Stimulated activated CD4-positive, alpha-beta T cell treated with anti-CD3 and anti-CD28 coated beads, Interleukin-15, amount 100 ng/mL, for 48 hours (primary cell): Measurements from ENCODE around the gene KCNG1.
"Not testable (repeated sequence)": the region's sequence is repeated elsewhere in the genome, so short reads cannot be mapped to it uniquely, and the experiment has no call there.

Experiments used
- DNase-seq, 2 donors: peaks; one replicate each; pipeline ENCODE4 v3.0.0-alpha.2; 2020; ENCODE audit warnings: low read depth in 2 of 2

Gene KCNG1, protein sequence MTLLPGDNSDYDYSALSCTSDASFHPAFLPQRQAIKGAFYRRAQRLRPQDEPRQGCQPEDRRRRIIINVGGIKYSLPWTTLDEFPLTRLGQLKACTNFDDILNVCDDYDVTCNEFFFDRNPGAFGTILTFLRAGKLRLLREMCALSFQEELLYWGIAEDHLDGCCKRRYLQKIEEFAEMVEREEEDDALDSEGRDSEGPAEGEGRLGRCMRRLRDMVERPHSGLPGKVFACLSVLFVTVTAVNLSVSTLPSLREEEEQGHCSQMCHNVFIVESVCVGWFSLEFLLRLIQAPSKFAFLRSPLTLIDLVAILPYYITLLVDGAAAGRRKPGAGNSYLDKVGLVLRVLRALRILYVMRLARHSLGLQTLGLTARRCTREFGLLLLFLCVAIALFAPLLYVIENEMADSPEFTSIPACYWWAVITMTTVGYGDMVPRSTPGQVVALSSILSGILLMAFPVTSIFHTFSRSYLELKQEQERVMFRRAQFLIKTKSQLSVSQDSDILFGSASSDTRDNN

DNA sequence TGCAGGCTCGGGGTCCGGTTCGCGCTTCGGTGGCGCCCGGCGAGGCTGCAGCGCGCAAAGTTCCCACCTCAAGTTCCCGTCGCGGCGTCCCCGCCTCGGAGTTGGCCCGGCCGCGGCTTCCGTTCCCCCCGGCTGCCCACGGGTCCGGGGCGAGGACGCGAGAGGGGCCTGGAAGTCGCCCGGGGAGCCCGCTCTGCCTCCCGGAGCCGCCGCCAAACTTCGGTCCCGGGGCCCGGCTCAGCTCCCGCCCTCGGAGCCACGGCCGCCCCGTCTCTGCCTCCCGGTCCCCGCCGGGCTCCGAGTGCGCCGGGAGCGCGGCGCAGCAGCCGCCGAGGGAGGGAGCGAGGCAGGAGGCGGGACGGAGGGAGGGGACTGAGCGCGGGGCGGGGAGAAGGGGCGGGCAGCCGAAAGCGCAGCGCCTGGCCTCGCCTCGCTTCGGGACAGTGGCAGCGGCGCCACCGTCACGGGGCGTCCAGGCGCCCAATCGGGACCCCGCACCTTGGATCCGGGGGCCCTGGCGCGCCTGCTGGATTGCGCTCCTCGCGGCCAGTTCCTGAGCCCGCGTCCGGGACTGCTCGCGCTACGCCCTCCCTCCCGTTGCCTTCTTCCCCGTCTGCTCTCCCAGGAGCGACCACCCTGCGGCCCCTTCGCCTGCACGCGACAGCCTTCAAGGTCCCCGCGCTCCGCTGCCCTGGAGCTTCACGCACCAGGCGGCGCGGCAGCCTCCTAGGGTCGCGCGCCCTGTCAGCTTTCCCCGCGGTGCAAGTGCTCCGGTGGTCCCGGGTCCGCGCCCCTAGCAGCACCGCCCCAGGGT lies at the start of gene KCNG1:
KCNG1 (minus strand) TSS at position 305 of the 814 bp plus-strand sequence. CDS start 12,769 bp downstream, outside the sequence.
- DNase-seq, result peak; percentile 40 to 60

DNA sequence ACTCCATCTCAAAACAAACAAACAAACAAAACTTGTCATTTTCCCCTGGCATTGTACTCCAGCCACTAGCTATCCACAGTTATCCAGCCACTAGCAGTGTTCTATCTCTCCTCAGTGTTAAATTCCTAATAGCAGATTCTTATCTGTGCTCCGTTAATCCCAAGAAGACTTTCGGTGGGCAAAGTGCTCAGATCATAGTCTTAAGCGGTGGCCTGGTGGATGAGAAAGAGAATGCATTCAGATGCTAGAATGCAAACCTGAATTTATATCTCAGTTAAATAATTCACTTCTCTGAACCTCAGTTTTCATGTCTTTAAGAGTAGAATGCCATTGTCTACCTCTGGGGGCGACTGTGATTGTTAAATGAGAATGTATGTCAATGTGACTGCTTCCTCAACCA lies 47.7 kb upstream of the KCNG1 start:
- DNase-seq, result no peak

DNA sequence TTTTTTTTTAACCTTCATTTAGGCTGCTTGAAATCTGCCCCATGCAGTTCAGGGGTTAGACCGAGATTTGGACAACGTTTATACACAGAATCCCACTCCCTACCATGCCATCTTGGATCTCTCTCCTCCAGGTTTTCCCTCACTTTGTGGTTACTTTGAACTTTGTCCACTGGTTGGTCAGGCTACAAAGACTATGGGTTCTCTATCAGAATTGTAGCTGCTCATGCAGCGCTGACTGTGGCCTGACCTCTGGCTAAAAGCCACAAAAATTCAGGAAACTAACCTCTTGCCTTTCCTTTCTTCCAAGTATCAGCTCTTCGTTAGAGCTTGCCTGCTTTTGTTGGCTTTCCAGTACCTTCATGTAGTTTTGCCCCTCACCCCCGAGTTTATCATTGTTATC lies 44.9 kb upstream of the KCNG1 start:
- DNase-seq, result no peak

DNA sequence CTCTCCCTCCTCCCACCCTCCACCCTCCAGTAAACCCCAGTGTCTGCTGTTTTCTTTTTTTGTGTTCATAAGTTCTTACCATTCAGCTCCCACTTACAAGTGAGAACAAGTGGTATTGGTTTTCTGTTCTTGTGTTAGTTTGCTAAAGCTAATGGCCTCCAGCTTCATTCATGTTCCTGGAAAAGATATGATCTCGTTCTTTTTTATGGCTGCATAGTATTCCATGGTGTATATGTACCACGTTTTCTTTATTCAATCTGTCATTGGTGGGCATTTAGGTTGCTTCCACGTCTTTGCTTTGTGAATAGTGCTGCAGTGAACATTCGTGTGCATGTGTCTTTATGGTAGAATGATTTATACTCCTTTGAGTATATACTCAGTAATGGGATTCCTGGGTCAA lies 42.7 kb upstream of the KCNG1 start:
- no peak for DNase-seq

DNA sequence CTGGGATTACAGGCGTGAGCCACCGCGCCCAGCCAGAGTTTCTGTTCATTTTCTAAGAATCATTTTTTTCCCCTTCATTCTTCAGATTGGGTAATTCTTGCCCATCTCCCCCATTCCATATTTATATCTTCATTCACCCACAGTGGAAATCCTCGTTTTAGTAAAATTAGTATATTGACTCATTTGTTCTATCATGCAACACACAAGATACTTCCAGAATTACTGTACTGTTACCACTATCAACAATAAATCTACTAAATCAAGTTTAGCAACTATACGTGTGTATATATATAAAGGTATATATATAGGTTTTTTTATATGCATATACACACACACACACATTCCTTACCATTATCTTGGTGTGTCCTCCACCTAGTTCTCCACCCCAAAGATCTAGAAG lies 41.2 kb upstream of the KCNG1 start:
- no peak for DNase-seq

DNA sequence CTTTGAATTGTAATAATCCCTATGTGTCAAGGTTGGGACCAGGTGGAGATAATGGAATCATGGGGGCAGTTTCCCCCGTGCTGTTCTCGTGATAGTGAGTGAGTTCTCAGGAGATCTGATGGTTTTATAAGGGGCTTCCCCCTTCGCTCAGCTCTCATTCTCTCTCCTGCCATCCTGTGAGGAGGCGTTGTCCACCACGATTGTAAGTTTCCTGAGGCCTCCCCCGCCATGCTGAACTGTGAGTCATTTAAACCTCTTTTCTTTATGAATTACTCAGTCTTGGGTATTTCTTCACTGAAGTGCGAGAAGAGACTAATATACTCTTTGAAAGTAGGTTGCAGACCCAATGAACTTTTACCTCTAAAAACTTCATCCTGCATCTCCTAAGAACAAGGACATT lies 39.2 kb upstream of the KCNG1 start:
- peak; percentile 57 to 72 for DNase-seq

DNA sequence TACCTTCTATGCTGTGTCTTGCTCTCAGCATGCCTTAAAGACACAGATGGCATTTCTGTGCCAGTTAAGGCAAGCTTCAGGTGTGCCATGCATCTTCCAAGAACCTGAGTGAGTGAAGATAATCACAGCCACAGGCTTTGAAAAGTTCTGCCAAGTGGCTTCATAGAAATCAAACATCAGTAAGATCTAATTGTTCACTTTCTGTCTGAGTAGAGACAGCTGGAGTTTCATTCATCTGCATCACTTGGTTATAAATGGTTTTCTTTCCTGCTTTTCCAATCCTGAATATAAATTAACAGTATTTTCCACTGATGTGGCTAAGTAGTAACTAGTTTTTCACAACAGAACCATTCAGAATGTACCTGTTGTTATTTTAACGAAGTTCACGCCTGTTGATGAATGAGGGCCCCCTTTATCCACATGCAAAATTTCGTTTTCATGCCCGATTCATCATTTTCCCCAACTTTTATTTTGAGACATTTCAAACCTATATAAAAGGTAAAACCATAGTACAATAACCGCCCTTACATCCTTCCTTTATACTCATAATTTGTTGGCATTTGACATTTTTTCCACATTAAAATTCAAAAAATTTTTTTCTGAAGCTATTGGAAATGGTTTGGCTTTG lies 38.6 kb upstream of the KCNG1 start:
- DNase-seq, result no peak

DNA sequence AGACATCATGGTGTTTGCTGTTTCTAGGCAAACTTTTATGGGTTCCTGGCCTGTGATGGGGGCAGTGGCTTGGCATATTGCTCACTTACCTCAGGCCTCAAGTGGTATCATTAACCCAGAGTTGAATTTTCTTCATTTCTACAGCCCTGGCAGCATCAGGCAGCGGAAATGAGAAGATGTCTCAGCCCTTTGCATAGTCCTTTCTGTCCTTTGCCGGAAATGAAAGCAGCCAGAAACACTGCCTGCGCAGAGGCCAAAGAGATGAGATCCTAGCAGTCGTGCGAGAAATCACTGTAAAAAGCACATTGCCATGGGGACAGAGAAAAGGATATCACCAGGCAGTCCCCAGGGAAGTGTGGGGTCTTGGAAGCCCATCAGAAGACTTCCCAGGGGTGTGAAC lies 37.4 kb upstream of the KCNG1 start:
- no peak for DNase-seq

DNA sequence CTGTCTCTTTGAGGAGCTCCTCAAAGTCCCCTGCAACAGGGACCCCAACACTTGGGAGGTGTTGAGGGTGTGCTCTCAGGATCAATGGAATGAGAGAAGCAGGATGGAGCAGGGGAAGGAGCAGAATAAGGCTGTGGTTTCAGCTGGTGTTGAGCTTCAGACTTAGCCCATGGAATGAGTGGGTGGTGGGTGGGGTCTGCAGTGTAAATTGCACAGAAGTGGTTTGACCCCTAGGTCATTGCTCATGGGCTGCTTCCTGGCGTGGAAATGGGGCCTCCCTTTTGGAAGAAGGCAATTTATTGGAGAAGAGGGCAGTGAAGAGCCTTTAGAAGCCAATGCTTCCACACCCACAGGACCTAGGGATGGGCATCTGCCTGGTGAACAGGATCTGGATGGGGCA lies 37.0 kb upstream of the KCNG1 start:
- no peak for DNase-seq

DNA sequence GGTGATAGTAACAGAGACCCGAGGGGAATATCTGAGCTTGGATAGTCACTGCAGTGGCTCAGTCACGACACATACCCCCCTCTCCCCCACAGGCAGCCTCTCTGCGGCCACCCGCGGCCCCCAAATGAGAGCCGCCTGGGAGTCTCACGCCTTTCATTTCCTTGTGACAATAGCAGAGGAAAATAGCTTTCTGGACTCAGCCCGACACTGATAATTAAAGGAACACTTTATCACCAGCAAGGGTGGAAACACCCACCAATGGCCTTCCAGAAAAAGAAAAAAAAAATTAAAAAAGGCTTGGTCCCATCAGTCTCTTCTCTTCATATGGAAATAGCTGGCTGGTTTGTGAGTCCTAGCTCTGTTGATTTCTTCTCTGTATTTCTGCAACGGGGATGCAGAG lies 35.1 kb upstream of the KCNG1 start:
- no peak for DNase-seq

DNA sequence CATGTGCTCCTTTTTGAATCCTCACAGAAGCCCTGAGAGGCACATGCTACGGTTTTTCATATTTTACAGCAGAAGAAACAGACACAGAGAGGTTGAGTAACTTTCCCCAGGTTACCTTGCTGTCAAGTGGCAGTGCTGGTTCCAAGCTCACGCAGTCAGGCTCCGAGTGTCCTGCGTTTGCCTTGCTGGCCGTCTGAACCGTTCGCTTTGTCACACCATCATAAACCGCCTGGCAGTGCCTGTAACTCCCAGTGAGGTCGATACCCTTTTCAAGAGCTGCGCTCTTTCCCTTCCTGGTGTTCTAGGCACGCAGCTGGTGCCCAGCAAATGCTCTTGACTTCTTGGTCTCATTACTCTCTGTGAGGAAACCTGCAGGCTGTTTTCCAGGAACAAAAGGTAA lies 31.3 kb upstream of the KCNG1 start:
- DNase-seq, result no peak

DNA sequence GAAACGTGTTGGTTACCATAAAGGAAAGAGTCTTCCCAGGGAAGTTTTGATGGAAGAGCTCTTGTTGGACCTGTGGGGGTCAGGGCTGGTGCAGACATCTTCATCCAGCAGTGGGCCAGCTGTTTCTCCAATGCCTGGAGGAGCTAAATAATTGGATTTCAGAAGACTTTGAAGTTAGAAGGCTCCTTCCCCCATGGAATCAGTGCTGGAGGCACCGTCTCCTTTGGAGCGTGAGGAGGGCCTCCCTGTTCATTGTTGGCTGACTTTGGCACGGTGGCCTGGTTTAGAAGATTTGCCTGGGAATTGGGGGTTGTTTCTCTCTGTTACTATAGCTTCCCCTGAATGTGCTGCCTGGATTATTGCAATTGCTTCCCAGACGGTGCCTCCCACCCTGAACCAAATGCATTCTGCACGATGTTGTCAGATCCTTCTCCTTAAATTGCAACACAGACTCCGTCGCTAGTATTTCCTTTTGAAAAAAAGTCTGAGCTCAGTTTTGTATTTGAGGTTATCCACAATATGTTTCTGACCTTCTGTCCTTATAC lies 27.7 kb upstream of the KCNG1 start:
- DNase-seq, result no peak

DNA sequence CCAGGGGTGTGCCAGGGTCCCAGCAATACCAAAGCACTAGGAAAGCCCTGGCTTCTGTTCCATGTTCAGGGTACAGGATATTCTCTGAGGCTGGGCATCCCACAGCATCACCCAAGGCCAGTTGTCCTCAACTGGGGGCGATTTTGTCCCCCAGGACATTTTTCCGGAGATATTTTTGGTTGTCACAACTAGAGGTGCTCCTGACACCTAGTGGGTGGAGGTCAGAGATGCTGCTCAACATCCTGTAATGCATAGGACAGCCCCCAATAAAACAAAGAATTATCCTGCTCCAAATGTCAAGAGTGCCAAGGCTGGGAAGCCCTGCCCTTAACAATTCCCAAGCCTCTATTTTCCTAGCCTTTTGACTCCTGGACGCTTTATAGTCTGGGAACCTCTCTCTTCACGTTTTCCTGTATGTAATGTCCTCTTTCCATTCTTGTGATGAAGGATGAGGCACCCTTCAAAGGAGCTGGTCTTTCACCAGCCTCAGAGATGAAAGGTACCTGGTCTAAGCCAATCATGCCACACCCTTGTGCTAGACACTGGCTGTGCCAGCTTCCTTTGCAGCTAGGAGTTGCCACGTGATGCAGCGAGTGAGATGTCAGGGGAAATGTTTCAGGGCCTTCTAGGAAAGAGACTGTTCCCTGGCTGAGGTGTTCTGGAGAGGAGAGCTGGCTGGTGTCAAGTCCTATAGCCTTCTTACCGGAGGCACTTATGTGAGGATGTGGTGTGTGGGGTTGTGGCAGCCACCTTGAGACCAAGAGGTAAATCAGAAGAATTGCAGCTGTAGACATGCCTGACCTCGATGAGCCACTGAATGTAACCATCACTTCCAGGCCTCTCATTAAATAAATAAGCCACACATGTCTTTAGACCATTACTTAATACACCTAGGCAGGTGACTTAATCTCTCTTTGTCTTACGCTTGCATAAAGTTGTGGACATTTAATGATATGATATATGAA lies 23.4 kb upstream of the KCNG1 start:
- DNase-seq, result no peak

DNA sequence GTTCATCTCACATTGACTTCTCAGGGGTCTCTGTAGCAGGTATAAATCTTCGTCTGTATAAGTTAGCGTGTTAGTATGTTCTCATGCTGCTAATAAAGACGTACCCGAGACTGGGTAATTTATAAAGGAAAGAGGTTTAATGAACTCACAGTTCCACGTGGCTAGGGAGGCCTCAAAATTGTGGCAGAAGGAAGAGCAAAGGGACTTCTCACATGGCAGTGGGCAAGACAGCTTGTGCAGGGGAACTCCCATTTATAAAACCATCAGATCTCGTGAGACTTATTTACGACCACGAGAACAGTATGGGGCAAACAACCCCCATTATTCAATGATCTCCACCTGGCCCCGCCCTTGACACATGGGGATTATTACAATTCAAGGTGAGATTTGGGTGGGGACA lies 22.6 kb upstream of the KCNG1 start:
- not testable (repeated sequence) for DNase-seq

DNA sequence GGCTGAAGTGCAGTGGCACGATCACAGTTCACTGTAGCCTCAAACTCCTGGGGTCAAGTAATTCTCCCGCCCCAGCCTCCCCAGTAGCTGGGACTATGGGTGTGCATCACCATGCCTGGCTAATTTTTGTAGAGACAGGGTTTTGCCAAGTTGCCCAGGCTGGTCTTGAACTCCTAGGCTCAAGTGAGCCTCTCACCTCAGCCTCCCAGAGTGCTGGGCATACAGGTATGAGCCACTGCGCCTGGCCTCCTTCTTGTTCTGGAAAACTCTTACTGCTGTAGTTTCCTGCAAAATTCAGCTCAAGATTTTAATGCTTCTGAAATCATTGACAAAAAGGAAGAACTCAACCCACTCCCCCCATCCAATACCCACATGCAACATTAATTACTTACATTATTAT lies 21.9 kb upstream of the KCNG1 start:
- no peak for DNase-seq

DNA sequence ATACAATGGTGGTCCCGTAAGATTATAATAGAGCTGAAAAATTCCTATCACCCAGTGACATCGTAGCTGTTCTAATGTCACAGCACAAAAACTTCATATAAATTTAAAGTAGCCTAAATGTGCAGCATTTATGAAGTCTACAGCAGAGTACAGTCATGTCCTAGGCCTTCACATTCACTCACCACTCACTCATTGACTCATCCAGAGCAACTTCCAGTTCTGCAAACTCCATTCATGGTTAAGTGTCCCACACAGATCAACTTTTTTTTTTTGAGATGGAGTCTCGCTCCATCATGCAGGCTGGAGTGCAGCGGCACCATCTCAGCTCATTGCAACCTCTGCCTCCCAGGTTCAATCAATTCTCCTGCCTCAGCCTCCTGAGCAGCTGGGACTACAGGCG lies 20.9 kb upstream of the KCNG1 start:
- no peak for DNase-seq

DNA sequence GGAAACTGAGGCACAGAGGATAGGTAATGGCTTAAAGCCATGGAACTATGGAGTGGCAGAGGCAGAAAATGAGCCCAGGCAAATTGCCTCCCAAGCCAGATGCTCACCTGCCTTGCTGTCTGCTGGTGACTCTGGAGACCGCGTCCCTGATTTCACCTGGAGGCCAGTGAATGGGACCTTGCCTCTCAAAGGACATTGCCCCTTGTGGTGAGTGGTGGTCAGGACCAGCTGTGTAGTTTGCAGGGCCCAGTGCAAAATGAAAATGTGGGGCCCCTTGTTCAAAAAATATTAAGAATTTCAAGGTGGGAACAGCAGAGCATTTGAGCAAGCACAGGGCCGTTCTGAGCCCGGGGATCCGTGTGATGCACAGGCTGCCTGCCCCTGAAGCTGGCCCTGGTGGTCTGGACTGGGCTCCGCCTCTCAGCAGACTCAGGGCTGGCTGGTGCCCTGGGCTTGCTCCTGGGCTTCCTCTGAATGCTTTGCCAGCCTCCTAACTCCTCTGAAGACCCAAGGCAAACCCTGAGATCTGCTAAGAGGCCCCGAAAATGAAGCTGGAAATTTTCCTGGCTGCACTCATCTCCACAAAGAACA lies 19.8 kb upstream of the KCNG1 start:
- DNase-seq, result no peak

DNA sequence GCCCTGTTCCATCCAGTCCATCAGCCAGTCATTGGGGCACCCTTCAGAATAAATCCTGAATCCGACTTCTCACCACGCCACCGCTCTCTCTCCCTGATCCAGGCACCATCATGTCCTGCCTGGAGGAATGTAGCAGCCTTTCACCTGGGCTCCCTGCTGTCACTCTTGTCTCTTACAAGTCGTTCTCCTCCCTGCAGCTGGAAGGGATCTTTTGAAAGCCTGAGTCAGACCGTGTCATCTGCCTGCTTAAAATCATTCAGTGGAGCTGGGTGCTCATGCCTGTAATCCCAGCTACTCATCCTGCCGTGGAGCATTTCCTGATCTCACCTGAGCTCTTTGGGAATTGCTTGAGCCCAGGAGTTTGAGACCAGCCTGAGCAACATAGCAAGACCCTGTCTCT lies 19.2 kb upstream of the KCNG1 start:
- no peak for DNase-seq

DNA sequence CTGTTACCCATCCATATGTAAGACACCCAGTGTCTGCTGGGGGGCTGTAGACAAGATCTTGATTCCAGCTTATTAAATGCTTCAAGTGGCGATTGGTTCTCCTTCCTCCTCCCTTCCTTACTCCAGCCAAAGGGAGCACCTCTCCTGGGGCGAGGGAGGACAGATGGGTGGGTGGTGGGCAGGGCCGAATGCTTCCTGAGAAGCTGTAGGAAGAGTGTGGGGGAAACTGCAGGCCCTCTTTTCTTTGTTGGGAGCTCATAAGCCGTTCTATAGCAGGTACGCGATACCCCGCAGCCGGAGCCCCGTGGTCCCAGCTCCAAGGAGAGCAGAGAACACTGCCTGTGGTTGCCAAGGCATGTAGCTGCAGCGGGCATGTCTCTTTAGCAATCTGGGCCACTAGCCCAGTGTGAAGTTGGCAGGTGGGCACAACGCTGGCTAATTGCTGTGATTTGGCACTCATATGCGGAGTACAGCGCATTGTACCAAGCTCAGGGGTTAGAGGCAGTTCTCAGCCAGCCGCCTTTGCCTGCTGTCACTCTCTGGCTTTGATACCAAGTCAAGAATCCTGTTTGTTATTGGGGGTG lies 14.7 kb upstream of the KCNG1 start:
- DNase-seq, result no peak

DNA sequence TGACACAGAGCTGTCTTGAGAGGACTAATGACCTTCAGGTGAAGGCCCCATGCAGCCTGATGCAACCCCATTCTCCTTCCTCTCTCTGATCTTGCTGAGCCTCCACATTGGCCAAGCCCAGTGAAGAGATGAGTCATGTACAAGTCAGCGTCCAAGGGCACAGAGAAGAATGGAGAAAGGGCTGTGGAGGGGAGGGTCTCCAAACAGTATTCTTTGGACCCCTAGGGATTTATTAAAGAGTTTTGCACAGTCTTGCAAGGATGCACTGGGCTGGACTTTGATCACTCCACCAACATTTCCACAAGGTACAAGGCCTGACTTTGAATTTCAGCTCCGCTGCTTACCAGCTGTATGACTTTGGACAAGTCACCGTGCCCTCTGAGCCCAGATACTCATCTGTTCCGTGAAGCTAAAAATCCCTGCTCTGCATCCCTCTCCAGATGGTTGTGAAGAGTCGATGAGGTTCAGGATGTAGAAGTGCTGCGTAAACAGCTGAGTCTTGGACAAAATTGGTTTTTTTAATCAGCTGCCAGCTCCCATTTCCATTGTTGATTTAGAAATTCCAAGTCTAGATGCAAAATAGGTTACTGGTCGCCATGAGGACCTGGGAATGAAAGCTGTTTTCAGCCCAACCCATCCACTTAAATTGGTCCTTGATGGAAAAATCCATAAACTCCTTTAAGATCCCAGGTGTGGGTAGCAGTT lies 14.1 kb upstream of the KCNG1 start:
- DNase-seq, result no peak
